Heart left ventricle (tissue), 13 donors: ENCODE results near the gene SRPX2.

Experiments used
- CTCF ChIP-seq, 12 donors: fragments of 200-600 bp; sonication (generic) in 4 of 12; IDR thresholded peaks; one replicate each; pipeline versions ENCODE4 v1.5.0 to v1.8.0; 2018 to 2022; ENCODE audit warnings: antibody characterized with exemption in 12 of 12, mild to moderate bottlenecking in 5 of 12
- POLR2A ChIP-seq, 2 donors: fragments of 450-650 bp; IDR thresholded peaks; one replicate each; pipeline ENCODE4 v1.6.1; 2017; ENCODE audit warnings: antibody characterized with exemption in 2 of 2, mild to moderate bottlenecking in 2 of 2, moderate library complexity in 2 of 2
- donor health status: ischemic (EF 13 %, LVEDD 7.1; RV severe dilation, severe dysfunction).
- donor health status: DM: no; HTN: yes; CAD: no.
- donor health status: DM: no; HTN: no; CAD: no.
- donor health status: ischemic (EF 25% LVEDD 6.9; RV normal size, moderate dysfunction).
- donor health status: ischemic (EF 25% LVEDD 5.7; RV mildly dilated, moderate dysfunction).
- donor health status: ischemic (EF 35%, LVEDD 5.7; RV mildly dilated, moderate dysfunction).
- donor health status: nonischemic (EF 11% LVEDD 7.7; RV severe dilation, severe dysfunction).
- donor health status: DM: yes; HTN: yes; CAD: no.
- donor health status: PGD.
- donor health status: ischemic (EF 29% LVEDD 5.4; RV normal size, mild dysfunction).
- donor health status: nonischemic (EF 23%, LVEDD 6.1; RV moderate dilation, normal function).

GRCh38 chrX:100663642-100664041, 19.6 kb downstream of the SRPX2 start:
- no peak for TF ChIP-seq CTCF (IDR thresholded peaks at IDR 0.05)
- TF ChIP-seq POLR2A (IDR thresholded peaks at IDR 0.05) = no peak
